ENCODE data around the gene RAPGEF1. TPM values are rescaled to one million over a fixed set of nuclear protein-coding genes. Genes with fewer than 3 reads are reported as not detected.

Gene RAPGEF1
- total RNA-seq, 1 experiment from 2014 or later, result 9.7 TPM

DNA sequence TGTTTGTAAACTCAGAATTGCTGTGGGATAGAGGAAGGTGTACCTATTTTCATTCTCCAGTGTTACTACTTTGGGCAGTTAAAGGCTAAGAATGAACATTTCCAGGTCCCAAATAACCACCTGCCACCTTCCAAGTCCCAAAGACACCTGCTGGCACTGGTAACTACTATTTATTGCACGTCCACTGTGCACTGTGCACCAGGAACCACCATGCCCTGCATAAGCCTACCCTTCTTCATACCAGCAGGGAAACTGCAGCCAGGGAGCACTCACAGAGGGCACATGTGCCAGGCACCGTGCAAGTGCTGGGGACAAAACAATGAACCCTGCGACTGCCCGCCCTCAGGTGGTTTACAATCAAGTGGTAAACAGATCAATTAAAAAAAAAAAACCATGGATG, 34.9 kb downstream of the RAPGEF1 start:
- no peak for DNase-seq (ENCODE audit: low spot score)

DNA sequence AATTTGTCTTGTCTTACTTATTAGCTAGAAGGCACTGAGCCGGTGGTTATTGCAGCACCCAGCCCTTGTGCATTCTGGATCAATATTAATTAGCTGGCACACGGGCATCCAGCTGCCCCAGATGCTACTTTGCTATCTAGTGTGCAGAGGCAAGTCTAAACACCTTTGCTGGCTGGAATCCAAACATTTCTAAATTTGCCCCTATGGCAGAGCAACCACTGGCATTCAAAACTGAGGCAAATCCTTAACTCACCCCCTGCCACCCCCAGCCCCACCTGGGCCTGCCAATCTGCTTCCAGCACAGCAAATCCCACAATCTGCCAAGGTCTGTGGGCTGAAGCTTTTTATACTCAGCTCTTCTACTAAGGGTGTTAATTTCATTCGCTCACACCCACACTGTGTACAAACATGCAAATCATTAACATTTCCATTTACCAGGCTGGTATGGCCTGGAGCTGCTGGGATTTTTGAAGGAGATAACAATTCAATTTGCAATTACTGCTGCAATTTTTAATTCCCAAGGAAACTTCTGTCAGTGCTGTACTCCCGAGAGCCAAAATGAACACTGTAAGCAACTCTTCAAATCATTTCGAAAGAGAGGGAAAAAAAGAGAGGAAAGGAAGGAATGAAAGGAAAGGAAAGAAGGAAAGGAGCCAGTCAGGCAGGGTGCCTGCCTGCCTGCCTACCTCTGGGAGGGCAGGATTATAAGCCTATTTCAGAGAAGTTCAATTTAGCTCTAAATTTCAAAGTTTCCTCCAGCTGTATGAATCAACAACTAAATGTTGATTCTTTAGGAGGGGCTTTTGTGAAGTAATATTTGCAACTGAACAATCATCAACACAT, 35.5 kb downstream of the RAPGEF1 start:
- DNase-seq (ENCODE audit: low spot score), result no peak

DNA sequence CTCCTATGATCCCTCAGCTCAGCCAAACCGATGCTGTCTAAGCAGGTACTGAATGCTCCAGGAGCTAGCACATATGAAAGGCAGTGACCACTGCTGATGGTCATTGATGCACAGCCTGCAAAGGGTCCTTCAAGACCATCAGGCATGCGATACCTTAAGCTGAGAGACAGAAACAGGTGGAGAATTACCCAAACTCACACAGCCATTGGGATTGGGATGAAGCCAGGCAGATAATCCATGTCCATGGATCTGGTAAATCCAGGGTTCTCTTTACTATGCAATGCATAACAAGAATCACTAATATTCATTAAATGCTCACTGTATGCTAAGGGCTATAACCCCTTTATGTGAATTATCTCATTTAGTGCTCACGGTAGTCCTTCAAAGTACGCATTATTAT, 36.2 kb downstream of the RAPGEF1 start:
- DNase-seq (ENCODE audit: low spot score), result no peak

DNA sequence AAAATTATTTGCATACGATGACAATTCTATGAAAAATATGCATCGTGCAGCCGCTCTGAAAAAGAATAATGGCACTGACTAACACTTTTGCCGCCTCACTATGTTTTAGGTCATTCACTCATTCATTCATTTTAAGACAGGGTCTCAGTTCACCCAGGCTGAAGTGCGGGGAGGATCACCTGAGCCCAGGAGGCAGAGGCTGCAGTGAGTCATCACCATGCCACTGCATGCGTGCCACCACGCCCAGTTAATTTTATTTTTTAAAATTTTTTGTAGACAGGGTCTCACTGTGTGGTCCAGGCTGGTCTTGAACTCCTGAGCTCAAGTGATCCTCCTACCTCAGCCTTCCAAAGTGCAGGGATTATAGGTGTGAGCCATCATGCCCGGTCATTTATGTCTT, 37.0 kb downstream of the RAPGEF1 start:
- no peak for DNase-seq (ENCODE audit: low spot score)

GRCh38 chr9:131701789-131702337, 38.0 kb downstream of the RAPGEF1 start:
- no peak for DNase-seq (ENCODE audit: low spot score)

DNA sequence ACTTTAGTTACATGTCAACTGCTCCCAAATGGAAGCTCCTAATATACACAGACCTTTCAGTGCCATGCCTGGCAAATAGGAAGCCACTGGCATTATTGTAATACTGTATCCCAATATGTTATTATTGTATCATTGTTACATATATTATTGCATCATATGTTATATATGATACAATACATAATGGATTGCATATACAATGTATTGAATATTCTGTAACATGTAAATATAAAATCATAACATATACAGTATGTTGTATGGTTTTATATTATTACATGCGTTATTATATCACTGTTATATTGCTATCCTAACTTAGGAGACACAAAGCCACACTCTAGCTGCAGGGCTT, 38.5 kb downstream of the RAPGEF1 start:
- DNase-seq (ENCODE audit: low spot score), result no peak

GRCh38 chr9:131700765-131701435, 39.0 kb downstream of the RAPGEF1 start:
- no peak for DNase-seq (ENCODE audit: low spot score)

DNA sequence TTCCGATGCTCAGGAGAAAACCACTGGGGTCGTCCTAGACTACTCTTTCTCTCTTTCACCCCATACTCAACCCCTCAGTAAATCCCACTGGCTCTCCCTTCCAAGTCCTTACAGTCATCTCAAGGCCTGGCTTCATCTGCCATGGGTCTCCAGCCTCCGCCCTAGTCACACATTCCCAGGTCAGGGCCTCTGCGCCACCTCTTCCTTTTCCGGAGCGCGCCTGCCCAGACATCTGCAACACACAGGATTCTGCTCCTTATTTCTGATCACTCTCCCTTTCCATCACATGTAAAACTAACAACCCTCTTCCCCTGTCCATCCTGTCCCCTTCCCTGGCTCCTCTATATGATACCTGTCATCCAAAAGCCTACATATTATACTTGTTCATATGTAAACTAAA, 39.8 kb downstream of the RAPGEF1 start:
- DNase-seq (ENCODE audit: low spot score), result no peak

- DNase-seq (ENCODE audit: low spot score), result no peak
These were observed 41.3 kb downstream of the RAPGEF1 start for GRCh38 chr9:131698618-131698985.

GRCh38 chr9:131697908-131698617, 41.8 kb downstream of the RAPGEF1 start:
- DNase-seq (ENCODE audit: low spot score), result peak; percentile 39

- DNase-seq (ENCODE audit: low spot score), result no peak
These were observed 42.8 kb downstream of the RAPGEF1 start for GRCh38 chr9:131697097-131697496.

DNA sequence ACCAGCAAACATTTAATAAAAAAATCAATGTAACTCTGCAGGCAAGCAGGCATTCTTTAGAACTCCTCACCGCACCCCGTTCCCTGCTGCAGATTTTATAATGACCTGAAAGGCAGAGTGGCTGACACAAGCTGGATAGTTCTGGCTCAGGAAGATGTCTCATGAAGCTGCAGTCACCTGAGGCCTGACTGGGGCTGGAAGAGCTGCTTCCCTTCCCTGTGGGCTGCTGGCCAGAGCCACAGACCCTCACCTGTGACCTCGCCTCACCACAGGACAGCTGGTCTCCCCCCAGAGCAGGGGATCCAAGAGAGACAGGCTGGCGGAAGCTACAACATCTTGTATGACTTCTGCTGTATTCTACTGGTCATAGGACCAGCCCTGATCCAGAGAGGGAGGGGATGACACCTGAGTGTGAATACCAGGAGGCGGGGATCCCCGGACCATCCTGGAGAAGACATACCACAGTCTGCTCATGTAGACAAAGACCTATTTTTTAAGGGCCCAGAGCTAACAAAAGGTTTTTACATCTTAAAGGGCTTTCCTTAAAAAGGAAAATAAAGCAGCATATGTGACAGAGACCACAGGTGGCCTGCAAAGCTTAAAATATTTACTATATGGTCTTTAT, 43.9 kb downstream of the RAPGEF1 start:
- no peak for DNase-seq (ENCODE audit: low spot score)

- DNase-seq (ENCODE audit: low spot score), result no peak
These were observed 44.5 kb downstream of the RAPGEF1 start for GRCh38 chr9:131695366-131695765.

DNA sequence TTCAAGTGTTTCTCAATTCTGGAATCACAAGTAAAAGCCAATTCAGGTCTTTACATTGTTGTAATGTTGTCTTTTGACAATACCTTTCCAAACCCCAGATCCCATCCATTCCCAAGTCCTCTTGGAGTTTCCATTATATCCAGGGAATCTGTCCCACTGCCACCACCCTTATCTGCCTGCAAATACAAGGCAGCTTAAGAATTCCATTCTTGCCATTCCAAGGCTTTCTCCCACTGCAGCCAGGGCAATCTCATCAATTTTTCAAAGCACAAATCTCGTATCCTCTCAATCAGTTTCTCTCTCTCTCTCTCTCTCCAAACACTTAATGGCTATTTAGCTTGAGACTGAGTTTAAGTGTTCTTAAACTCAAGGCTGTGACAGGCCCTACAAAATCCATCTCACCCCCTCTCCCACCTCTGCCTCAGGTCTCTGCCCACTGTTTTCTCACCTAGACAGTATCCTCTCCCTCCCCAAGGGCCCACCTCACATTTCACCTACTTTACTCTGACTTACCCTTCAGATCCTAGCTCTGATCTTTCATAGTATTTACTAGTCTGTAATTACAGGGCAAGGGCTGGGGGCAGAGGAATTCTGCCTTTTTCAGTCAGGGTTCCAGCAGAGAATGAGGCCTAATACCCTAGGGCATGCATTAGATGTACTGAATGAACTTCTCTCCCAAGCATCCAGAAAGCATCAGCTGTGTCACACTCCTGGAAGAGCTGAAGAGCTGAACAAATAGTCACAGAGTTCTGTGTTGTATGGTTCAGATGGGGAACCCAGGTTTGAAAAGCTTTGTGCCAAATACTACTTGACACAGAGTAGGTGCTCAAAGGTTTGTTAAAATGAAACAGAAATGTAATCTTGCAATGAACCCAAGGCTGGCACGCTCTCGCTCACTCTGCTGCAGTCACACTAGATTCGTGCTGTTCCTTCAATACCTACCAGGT, 46.0 kb downstream of the RAPGEF1 start:
- no peak for DNase-seq (ENCODE audit: low spot score)

GRCh38 chr9:131692612-131693562, 47.0 kb downstream of the RAPGEF1 start:
- no peak for DNase-seq (ENCODE audit: low spot score)

DNA sequence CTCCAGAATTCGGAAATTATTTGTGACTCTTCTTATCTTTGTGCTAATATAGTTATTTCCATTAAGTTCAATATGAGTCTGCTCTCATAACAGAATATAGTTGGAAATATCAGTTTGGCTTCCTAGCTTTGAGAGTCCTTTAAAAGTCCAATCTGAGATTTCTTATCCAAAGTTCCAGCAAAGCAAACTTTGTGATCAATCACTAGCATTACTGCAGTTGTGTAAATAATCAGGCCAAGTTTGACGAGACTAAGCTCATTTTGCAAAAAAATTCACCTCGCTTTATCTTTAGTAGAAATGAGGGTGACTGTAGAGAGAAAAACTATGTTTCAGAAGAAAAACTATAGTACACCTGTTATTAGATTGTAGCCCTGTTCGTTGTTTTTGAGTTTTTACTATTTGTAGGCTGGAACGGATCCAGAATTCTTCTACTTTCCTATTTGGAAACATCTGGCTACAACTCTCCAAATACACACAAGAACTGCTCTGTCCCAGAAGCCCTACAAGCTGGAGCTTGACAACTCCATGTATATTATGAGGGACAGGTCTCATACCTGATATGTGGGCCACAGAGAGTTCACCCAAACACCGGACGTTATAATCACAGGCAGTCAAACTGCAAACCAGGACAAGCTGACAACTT, 47.8 kb downstream of the RAPGEF1 start:
- DNase-seq (ENCODE audit: low spot score), result no peak

- DNase-seq (ENCODE audit: low spot score), result no peak
These were observed 48.8 kb downstream of the RAPGEF1 start for GRCh38 chr9:131690941-131691573.

DNA sequence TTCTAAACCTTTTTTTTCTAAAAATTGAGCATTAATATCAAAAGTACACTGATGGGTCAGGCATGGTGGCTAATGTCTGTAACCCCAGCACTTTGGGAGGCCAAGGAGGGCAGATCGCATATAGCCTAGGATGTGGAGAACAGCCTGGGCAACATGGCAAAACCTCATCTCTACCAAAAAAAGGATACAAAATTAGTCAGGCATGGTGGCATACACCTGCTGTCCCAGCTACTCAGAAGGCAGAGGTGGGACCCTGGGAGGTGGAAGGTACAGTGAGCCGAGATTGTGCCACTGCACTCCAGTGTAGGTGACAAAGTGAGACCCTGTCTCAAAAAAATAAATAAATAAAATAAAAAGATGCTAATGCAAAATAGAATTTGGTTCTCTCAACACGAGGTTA, 49.4 kb downstream of the RAPGEF1 start:
- DNase-seq (ENCODE audit: low spot score), result no peak

DNA sequence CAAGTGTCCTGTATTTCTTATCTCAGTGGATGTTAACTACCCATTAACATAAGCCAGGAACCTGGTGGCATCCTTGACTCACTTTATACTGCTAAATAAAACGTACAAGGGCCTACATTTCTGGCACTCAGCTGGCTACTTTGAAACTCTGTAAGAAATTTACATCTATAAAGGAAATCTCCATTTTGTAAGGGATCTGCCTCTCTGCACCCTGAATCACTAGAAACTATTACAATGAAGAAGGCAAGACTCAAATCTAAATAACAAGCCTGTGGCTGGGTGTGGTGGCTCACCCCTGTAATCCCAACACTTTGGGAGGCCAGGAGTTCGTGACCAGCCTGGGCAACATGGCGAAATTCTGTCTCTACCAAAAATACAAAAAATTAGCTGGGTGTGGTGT, 51.5 kb downstream of the RAPGEF1 start:
- DNase-seq (ENCODE audit: low spot score), result no peak

Measured in H4 (cell line).